GF-D8 (cell line): ENCODE results near the gene TET3.
A peak's percentile ranks its signal among the peaks of the same experiment; 100 is the strongest.

Experiments
- DNase-seq: peaks from one replicate; lab custom pipeline; 2025; lab: John Stamatoyannopoulos, UW

The TET3 gene

GRCh38 chr2:74005786-74006185 is 21.1 kb downstream of the TET3 start:
- DNase-seq: no peak

- DNase-seq: no peak
These were observed 21.7 kb downstream of the TET3 start for GRCh38 chr2:74006459-74006858.

- no peak for DNase-seq
These were observed 22.4 kb downstream of the TET3 start for GRCh38 chr2:74007121-74007520.

GRCh38 chr2:74007711-74008110 is 23.0 kb downstream of the TET3 start:
- DNase-seq: no peak

GRCh38 chr2:74008761-74009395 is 24.2 kb downstream of the TET3 start:
- no peak for DNase-seq

- DNase-seq: no peak
These were observed 24.9 kb downstream of the TET3 start for GRCh38 chr2:74009577-74009976.

GRCh38 chr2:74010087-74010541 is 25.4 kb downstream of the TET3 start:
- DNase-seq: no peak

- DNase-seq: no peak
These were observed 26.5 kb downstream of the TET3 start for GRCh38 chr2:74011246-74011645.

- no peak for DNase-seq
These were observed 30.1 kb downstream of the TET3 start for GRCh38 chr2:74014813-74015212.

GRCh38 chr2:74017223-74017622 is 32.5 kb downstream of the TET3 start:
- no peak for DNase-seq

GRCh38 chr2:74019516-74019915 is 34.8 kb downstream of the TET3 start:
- no peak for DNase-seq

GRCh38 chr2:74020702-74021406 is 36.1 kb downstream of the TET3 start:
- peak; percentile 38 for DNase-seq

GRCh38 chr2:74021407-74021755 is 36.7 kb downstream of the TET3 start:
- no peak for DNase-seq

GRCh38 chr2:74024216-74024615 is 39.5 kb downstream of the TET3 start:
- no peak for DNase-seq

GRCh38 chr2:74025971-74026612 is 41.4 kb downstream of the TET3 start:
- no peak for DNase-seq

- no peak for DNase-seq
These were observed 42.1 kb downstream of the TET3 start for GRCh38 chr2:74026687-74027241.

- no peak for DNase-seq
These were observed 42.8 kb downstream of the TET3 start for GRCh38 chr2:74027496-74027895.

- no peak for DNase-seq
These were observed 43.6 kb downstream of the TET3 start for GRCh38 chr2:74028290-74028689.

GRCh38 chr2:74028741-74029140 is 44.0 kb downstream of the TET3 start:
- DNase-seq: no peak

GRCh38 chr2:74029714-74030397 is 45.1 kb downstream of the TET3 start:
- DNase-seq: peak; percentile 51

- DNase-seq: peak; percentile 40
These were observed 46.5 kb downstream of the TET3 start for GRCh38 chr2:74031221-74031620.

- DNase-seq: no peak
These were observed 47.2 kb downstream of the TET3 start for GRCh38 chr2:74031959-74032287.

GRCh38 chr2:74033375-74033774 is 48.7 kb downstream of the TET3 start:
- no peak for DNase-seq
